Keratinocyte (primary cell): ENCODE data around the gene TOPAZ1.

Source experiments
- EZH2 ChIP-seq: IDR thresholded peaks from one replicate; pipeline ENCODE4 v1.6.1; 2012; ENCODE audit warnings: inconsistent platforms, mild to moderate bottlenecking, low read length, moderate library complexity
- TF ChIP-seq, protein P1 (sequence below), 3 experiments: IDR thresholded peaks in 1 of 3; conservative IDR thresholded peaks in 1 of 3; optimal IDR thresholded peaks in 1 of 3; 2 replicates in 2 of 3; 3 replicates in 1 of 3; pipeline versions ENCODE3 to v1.5.1; 2011; ENCODE audit warnings: low read length in 3 of 3, mild to moderate bottlenecking in 3 of 3, moderate library complexity in 2 of 3, control low read depth in 1 of 3, inconsistent platforms in 1 of 3; ENCODE audit not compliant: insufficient read depth in 2 of 3; ENCODE audit errors: extremely low read depth in 1 of 3

DNA sequence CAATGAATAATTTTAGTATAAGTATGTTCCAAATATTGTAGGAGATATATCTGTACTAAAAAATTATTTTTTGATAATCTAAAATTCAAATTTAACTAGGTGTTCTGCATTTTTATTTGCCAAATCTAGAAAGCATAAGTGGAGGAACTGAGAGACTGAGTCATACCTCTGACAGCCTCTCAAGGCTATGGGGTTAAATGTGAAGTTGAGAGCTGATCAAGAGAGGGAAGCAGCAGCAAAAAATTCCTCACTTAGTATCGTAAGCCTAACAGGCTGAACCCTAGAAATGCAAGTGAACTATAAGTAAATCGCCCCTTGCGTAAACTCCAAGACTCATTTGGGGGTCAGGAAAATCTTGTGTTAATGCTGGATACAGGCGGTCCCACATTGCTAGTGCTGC is 12.8 kb upstream of the TOPAZ1 start:
- no peak for TF ChIP-seq EZH2
- TF ChIP-seq, protein P1, sequence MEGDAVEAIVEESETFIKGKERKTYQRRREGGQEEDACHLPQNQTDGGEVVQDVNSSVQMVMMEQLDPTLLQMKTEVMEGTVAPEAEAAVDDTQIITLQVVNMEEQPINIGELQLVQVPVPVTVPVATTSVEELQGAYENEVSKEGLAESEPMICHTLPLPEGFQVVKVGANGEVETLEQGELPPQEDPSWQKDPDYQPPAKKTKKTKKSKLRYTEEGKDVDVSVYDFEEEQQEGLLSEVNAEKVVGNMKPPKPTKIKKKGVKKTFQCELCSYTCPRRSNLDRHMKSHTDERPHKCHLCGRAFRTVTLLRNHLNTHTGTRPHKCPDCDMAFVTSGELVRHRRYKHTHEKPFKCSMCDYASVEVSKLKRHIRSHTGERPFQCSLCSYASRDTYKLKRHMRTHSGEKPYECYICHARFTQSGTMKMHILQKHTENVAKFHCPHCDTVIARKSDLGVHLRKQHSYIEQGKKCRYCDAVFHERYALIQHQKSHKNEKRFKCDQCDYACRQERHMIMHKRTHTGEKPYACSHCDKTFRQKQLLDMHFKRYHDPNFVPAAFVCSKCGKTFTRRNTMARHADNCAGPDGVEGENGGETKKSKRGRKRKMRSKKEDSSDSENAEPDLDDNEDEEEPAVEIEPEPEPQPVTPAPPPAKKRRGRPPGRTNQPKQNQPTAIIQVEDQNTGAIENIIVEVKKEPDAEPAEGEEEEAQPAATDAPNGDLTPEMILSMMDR (optimal IDR thresholded peaks at IDR 0.05 in 1 of 3, IDR thresholded peaks at IDR 0.05 in 1 of 3, conservative IDR thresholded peaks at IDR 0.05 in 1 of 3; ENCODE audit: extremely low read depth in 1 of 3, insufficient read depth in 2 of 3, low read length in 3 of 3), result no peak
